Middle frontal gyrus (tissue), 1 donor: ENCODE measurements around the gene ABI3BP.

Experiments
- DNase-seq: peaks from one replicate; pipeline ENCODE4 v3.0.0-alpha.2; 2015; ENCODE audit warnings: low spot score; ENCODE audit errors: extremely low spot score

Gene ABI3BP

DNA sequence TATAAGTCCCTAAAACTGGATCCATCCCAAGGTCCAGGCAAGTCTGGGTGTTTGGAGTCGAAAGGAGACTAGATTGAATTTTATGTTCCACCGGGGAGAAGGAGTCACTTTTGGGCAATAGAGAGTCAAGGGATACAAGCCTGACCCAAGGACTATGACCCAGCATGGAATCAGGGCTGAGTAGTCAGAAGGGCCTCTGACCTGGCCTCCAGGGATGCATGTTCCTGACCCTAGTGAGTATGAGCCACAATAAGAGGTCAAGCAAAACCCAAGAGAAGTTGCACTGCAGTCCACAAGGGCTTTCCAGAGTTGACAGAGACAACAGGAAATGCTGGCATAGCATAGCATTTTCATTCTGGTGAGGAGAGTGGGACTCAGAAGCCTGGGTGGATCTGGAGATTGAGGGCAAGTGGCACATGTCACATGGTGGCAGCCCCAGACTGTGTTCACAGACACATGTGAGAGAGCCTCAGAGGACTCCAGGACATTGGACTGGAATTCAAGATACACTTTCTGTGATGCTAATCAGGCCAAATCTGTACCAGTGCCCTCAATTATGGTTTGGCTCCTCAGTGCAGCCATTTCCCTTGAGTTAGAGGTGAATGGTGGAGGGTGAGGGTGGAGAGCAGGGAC lies 217.0 kb downstream of the ABI3BP start:
- no peak for DNase-seq

DNA sequence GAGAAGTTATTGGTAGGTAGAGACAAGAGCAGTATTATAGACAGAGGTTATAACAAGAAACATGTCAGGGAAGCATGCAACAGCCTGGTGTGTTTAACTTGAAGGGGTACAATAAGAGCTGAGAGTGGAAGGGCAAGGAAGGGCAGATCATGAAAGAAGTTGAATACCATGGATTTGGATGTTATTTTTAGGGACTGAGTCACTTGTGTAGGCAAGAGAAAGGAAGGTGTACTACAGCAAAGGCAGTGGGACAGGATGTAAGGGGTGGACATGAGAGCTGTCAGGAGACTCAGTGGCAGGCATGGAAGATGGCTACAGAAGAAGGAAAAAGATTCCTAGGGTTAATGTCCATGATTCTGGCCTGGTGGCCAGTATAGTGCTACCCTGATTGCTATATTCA lies 217.6 kb downstream of the ABI3BP start:
- no peak for DNase-seq

DNA sequence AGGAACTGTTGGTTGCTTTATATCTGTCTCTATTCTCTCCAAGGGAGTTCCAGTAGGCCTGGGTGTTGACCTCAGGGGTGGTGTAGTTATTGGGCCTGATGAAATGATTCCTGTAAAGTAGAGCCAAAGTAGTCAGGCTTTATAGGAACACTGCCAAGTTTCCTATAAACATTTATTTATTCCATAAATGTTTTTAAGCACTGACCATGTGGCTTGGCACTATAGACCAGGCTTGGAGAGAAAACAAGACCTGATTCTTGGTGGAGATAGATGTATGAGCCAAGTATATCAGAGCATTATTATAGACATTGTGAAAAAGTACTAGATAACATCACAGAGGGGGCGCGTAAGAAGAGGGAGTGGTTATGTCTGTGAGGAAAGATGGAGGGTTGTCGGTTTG lies 218.0 kb downstream of the ABI3BP start:
- DNase-seq, result no peak

DNA sequence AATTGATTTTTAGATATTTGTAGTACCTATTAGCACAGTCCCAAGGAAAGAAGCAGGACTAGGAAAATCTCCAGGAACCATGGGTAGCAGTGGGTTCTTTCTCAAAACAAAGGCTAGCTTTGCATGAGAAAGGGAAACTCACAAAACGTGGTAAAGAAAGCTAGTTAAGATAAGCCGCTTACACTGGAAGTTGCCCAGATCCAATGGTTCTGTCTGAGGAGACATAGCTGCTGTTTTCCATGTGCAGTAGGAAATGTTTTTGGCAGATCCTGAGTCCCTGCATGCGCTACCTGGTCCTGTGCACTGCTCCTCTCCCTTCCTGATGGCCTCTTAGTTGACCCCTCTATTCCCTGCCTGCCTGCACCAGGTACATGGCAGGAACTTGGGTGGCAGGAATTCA lies 223.5 kb downstream of the ABI3BP start:
- DNase-seq, result no peak

DNA sequence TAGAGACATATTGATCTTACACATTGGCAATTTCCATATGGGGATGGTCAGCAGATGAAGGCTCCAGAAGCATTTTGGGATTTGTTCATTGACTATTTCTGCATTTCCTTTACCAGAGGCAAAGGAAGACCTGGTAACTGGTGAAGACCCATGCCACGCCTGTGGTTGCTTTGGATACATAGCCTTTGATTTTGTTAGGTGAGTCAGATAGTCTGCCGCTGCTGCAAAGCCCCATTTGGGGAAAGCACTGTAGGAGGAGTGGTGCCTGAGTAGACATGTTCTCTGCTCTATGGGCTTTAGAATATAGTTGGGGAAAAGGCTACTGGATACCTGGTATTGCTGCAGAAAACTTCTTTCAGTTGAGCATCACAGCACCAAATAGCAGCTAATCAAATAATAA lies 227.2 kb downstream of the ABI3BP start:
- DNase-seq, result no peak

DNA sequence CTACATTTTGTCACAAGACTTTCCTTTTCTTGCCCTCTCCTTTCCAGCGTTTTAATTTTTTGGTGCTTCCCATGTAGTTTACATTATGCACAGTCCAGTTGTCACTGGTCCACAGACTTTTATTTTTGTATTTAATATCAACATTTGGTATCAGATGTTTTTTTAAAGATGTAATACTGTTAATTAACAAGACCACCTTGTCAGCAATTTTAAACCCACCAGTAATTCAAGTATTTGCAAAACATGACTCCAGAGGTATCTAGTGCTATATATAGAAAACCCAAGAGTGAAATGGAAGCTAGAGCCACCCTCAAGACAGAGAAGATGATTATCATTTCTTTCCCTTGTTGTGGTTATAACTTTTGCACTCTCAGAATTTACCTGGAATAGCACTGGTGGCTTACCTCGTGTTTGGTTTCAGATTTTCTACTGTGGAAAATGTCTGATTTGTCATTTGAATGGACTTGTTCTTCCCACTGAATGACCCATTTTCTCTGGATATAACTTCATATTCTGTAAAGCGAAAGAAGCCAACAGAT lies 227.7 kb downstream of the ABI3BP start:
- DNase-seq, result no peak

DNA sequence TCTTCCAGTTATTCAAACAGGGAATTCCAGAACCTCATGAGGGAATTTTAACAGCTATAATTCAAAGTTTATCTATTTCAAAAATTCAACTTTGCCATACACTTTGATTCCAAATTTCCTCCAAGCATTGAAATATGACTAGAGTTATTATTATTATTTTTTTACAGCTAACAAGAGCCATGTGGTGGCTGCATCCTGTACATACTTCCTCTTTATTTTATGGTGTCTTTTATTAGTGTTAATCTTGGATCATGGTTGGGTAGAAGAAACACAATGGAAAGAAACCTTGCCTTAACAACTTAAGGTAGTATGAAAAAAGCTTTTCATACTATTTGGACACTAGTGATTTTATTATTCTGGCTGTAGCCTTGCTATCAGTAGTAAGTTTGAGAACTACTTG lies 231.3 kb downstream of the ABI3BP start:
- no peak for DNase-seq

DNA sequence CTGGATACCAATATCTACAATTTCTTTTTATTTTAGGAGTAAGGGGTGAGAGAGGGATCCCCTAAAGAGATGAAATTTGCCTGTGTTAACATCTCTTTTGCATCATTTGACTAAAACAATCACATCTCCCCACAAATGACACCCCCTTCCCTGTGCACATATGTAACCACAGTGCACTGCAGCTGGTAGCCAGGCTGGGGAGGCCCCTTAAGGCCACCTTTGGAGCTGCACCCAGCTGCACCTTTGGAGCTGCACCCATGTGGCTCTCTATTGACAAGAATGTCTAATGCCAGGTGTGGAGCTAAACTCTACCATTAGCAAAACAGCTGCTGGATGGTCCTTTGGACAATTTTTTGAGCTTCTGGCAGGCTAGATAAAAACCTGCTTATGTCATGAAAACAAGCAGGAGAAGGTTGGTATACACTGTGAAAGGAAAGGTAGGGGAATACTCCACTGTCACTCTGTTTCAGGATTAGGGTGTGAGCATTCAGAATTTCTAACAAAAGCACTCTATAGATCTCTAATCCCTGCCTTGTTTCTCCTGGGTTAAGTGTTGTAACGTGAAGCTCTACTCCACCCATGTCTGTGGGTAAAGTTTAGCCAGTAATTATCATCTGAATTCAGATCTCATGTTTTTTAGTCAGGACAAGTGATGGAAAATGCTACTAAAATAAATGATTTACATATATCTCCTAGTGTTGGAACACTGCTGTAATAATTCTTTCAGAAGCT lies 231.8 kb downstream of the ABI3BP start:
- DNase-seq, result no peak

DNA sequence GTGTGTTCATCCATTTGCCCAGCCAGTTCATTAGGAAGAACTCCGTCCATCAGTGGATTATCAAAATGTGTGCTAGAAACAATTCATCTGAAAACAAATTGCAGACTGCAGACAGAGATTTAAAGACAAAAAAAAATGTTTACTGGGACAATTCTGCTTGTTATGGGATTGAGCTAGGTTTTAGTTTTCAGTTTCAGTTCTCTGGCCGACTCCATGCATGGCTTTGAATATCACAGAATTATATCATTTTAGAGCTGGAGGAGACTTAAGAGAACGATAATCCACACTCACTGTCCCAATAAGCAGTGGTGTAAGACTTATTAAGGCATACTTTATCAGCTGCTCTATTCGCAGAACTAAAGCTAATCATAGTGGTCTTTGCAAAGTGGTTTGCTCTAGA lies 232.8 kb downstream of the ABI3BP start:
- DNase-seq, result no peak

DNA sequence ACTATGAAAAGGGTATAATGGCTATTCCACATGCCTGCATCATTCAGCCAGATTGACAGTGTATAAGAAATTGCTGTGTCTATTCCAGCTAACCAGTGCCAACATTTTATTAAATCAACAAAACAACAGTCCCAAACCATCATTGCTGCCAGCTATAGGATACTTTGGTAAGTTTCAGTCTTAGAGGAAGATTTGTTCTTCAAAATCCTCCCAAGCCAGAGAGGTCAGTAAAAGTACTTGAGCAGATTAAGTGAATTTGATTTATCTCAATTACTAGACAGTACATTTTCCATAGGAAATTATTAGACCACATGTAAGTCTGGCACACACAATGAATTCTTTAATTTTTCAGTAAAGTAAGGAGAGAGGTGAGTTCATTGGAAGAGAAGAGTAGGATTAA lies 233.3 kb downstream of the ABI3BP start:
- DNase-seq, result no peak

DNA sequence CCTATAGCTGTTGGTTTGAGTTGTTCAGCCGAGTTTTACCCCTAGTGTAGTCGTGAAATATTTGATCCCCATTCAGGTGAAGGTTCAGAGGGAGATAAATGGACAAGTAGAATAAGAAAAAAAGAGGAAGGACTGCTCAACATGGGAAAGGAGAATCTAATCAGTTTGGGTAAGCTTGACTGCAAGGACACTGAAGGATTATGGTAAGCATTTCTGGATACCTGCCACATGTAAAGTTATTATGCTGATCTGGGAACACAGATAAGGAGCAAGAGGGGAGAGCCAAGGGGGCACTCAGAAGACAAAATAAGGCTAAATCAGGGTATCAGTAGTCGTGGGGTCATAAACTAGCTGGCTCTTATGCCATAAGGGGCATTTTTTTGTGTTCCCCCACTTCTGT lies 234.1 kb downstream of the ABI3BP start:
- no peak for DNase-seq

DNA sequence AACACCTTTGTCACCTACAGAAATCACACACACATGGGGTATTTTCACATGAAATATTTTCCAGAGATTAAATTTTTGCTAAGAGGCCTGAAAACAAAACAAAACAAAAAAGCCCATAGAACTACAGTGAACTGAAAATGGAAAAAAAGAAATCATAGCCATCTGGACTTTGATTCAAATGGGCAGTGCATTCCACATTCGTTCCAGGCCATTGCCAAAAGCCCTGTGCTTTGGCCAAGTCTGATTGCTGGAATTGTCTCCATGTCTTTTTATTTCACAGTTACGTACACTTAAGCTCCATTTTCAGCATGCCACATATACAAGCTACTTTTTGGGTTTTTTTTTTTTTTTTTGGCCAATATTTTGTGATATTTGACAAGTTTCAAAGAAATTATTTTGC lies 236.8 kb downstream of the ABI3BP start:
- no peak for DNase-seq

DNA sequence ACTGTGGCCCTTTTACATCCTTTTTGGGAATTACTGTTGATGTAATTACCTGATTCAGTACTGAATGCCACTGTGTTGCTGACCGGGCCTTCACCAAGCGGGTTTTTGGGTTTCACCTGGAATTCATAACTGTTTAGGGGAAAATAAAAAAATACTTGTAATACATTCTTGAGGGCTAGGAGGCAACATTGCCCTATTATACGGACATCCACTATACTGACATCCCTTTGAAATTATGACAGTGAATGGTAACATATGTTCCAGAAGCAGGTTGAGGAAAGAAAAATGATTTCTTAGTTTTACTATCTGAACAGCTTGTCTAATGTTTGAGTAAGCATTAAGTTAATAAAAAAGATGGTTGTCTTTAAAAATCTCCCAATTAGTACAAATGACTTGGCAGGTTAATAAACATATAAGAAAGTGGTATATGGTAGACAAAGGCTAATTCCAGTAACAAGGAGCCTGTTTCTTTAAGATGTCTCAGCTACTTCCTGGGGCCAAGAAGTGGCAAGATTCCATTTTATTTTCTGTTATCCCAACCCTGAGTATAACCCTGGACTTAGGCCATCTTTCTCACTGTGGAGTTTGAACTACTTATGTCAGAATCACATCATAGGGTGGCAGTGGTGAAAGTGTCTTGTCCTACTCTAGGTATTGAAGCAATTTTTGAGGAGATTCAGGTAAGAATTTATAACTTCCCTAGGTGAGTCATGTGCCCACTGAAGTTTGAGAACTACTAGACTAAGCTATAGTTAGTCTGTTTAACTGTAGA lies 238.5 kb downstream of the ABI3BP start:
- no peak for DNase-seq

DNA sequence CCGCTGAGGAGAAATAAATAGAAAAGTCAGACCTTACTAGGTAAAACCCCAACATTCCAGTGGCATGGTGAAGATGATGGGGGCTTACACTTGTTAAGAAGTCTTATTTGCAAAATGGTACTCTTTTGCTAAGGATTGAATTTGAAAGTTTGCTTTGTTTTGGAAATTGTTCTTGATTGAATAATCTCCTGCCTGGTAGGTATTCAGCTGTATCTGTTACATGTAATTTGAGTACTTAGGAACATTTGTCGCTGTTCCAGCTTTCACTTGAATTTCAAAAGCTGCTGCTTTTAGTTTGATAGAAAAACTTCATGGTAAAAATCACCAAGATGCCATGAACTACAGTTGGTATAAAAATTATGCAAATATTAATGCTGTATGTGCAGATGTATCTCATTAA lies 239.4 kb downstream of the ABI3BP start:
- no peak for DNase-seq

DNA sequence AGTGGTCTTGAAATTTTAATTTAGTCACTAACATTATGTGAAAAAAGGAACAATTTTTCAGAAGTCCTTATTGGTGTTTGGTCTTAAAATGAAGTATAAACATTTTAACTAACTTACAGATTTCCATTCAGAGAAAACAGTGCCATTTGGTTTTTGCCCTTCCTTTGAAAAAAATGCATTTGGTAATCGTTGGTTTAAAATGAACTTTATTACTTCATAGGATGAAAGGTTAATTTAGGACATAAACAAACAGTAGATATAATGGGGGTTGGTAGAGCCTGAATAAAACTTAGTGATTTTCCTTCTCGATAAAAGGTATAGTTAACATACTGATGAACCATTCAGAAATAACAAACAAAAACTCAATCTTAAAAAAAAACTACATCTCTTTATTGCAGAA lies 244.3 kb downstream of the ABI3BP start:
- DNase-seq, result no peak

DNA sequence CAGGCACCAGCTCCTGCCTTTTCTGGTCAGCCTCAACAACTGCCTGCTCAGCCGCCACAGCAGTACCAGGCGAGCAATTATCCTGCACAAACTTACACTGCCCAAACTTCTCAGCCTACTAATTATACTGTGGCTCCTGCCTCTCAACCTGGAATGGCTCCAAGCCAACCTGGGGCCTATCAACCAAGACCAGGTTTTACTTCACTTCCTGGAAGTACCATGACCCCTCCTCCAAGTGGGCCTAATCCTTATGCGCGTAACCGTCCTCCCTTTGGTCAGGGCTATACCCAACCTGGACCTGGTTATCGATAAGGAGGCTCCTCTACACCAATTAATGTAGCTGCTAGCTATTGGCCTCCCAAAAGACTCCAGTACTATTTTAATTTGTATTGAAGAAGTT lies 245.0 kb downstream of the ABI3BP start:
- DNase-seq, result no peak

DNA sequence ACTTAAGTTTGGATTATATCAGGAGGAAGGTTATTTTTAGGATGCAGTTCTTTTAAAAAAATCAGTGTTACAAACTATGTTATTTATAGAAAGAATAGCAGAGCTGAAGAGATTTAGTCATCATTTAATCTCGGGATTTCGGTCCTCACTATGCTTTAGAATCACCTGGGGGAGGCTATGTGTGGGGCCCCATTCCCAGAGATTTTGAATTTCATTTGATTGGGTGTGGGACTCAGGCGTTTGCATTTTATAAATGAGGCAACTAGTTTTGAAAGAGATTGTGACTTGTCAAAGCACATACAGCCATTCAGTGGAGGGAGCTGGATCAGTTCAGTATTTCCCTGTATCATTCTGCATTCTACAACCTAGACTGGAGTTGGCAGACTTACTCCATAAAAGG lies 247.1 kb downstream of the ABI3BP start:
- DNase-seq, result no peak

DNA sequence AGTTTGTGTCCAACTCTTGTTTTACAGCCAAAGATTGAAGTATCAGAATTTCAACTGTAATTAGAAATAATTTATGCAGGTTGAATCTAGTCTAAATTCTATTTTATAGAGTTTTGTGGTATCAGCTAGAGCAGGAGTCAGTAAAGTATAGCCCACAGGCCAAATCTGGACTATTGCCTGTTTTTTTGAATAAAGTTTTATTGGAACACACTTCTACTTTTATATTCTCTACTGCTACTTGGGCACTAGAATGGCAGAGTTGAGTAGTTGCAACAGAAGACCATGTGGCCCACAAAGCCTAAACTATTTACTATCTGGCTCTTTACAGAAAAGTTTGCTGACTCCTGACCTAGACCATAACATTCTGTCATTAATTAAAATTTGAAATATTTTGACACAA lies 247.6 kb downstream of the ABI3BP start:
- no peak for DNase-seq

DNA sequence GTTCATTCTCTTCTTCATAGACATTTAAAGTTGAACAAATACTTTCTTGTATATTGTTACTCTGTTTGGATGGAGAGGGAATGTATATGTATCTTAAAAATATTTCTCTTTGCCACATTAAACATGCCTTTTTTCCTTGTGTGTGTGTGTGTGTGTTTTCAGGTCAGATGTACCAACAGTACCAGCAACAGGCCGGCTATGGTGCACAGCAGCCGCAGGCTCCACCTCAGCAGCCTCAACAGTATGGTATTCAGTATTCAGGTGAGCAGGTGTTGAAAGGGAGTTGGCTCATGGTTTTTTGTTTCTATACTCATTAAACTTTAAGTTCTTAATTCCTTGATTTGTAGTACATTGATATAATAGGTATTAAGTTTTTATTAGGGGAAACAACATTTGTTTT lies 248.6 kb downstream of the ABI3BP start:
- no peak for DNase-seq

DNA sequence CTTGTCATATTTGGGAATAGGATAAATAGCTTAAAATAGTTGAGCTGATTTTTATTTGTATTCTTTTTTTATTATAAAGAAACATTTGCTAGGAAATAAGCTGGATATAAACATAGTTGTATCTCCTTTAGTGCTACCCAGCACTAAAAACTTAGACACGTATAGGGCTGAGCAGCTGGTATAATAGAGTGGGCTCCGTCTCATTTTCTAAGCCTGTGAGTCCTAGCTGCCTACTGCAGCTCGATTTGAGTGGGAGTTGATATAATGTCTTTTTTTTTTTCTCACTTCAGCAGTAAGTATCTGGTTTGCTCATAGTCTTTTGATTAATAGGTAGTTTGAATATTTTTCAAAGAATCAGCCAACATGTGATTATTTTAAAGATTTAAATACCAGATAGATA lies 249.7 kb downstream of the ABI3BP start:
- DNase-seq, result no peak

DNA sequence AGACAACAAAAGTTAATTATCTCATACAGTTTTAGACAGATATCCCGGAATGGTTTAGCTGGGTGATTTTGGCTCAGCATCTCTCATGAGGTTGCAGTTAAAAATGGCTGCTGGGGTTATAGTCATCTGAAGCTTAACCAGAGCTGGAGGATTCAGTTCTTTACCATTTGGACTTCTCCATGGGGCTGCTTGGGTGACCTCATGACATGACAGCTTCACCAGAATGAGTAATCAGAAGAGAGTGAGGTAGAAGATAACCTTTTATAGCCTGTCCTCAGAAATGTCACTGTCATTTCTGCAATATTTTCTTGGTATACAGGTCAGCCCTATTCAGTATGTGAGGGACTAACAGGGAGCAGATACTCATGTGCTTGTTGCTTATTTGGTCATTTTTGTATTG lies 253.0 kb downstream of the ABI3BP start:
- DNase-seq, result no peak

DNA sequence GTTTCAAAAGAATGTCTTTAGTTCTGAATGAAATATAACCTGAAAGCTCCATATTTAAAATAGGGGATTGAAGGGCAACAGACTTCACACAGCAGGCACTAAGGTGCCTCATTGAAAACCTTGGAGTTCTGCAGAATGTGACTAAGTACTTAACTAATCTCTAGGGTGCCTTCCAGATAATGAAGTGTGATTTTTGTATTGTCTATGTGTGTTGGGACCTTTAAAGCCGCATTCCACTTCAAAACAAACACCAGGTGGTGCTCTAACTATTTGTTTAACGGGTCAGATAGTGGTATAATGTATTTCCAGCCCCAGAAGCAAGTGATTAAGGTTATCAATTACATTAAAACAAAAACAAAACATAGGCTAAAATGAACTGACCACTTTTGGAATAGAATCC lies 255.9 kb downstream of the ABI3BP start:
- DNase-seq, result no peak
